ENCODE measurements around the gene GABRE. TPM values are rescaled to one million over a fixed set of nuclear protein-coding genes. Genes with fewer than 3 reads are reported as not detected.

The GABRE gene
- total RNA-seq, 1 donor from 2014 or later: 31.3 TPM

- H3K27ac ChIP-seq (replicated peaks): no peak overlapping the region
- intact Hi-C loops (cut with micrococcal nuclease): no loop called here
- DNase-seq: no peak
Measured at GRCh38 chrX:151994476-151994875, 20.0 kb upstream of the GABRE start.

GRCh38 chrX:151988706-151989299, 14.3 kb upstream of the GABRE start:
- TF ChIP-seq CTCF (IDR thresholded peaks at IDR 0.05; ENCODE audit: borderline replicate concordance): no peak
- Histone ChIP-seq H3K4me3 (no peak overlapping the region), H3K4me1 (peaks cover 15% of the 10 kb centered on the region), H3K36me3 (no peaks in the 10 kb centered on the region), H3K27me3 (ENCODE audit: low read depth) (no peaks in the 10 kb centered on the region), H3K27ac (replicated peaks) (no peak overlapping the region), H3K9me3 (replicated peaks) (no peaks in the 10 kb centered on the region)
- no peak for DNase-seq
- intact Hi-C loops (cut with micrococcal nuclease): no loop called here

More at GRCh38 chrX:151994476-151994875, 20.0 kb upstream of the GABRE start:
- Histone ChIP-seq H3K4me3 (no peak overlapping the region), H3K4me1 (no peaks in the 10 kb centered on the region), H3K9me3 (replicated peaks) (no peaks in the 10 kb centered on the region), H3K36me3 (no peaks in the 10 kb centered on the region), H3K27me3 (ENCODE audit: low read depth) (no peaks in the 10 kb centered on the region)
- TF ChIP-seq CTCF (IDR thresholded peaks at IDR 0.05; ENCODE audit: borderline replicate concordance): no peak

GRCh38 chrX:151987108-151987507, 12.6 kb upstream of the GABRE start:
- Histone ChIP-seq H3K4me1 (peaks cover 26% of the 10 kb centered on the region), H3K4me3 (no peak overlapping the region), H3K27me3 (ENCODE audit: low read depth) (no peaks in the 10 kb centered on the region), H3K27ac (replicated peaks) (no peak overlapping the region), H3K9me3 (replicated peaks) (no peaks in the 10 kb centered on the region), H3K36me3 (no peaks in the 10 kb centered on the region)
- intact Hi-C loops (cut with micrococcal nuclease): no loop called here
- no peak for DNase-seq
- no peak for TF ChIP-seq CTCF (IDR thresholded peaks at IDR 0.05; ENCODE audit: borderline replicate concordance)

GRCh38 chrX:151985955-151986354, 11.5 kb upstream of the GABRE start:
- peak; percentile 20 for DNase-seq
- peaks cover 26% of the 10 kb centered on the region for H3K4me1 ChIP-seq
- intact Hi-C loops (cut with micrococcal nuclease): no loop called here
- no peaks in the 10 kb centered on the region for H3K36me3 ChIP-seq
- no peak for TF ChIP-seq CTCF (IDR thresholded peaks at IDR 0.05; ENCODE audit: borderline replicate concordance)
- no peaks in the 10 kb centered on the region for H3K9me3 ChIP-seq (replicated peaks)
- no peak overlapping the region for H3K27ac ChIP-seq (replicated peaks)
- no peaks in the 10 kb centered on the region for H3K27me3 ChIP-seq (ENCODE audit: low read depth)
- H3K4me3 ChIP-seq: no peak overlapping the region

- H3K9me3 ChIP-seq (replicated peaks): no peaks in the 10 kb centered on the region
- intact Hi-C loops (cut with micrococcal nuclease): no loop called here
- H3K27ac ChIP-seq (replicated peaks): no peak overlapping the region
- no peaks in the 10 kb centered on the region for H3K36me3 ChIP-seq
- no peak for TF ChIP-seq CTCF (IDR thresholded peaks at IDR 0.05; ENCODE audit: borderline replicate concordance)
- H3K27me3 ChIP-seq (ENCODE audit: low read depth): no peaks in the 10 kb centered on the region
- no peak overlapping the region for H3K4me3 ChIP-seq
- no peak for DNase-seq
- H3K4me1 ChIP-seq: peaks cover 26% of the 10 kb centered on the region
Measured at GRCh38 chrX:151985531-151985930, 11.1 kb upstream of the GABRE start.

All from left ventricle myocardium inferior (tissue), 1 donor.